Measurements from ENCODE around the gene CLSTN3.

DNA sequence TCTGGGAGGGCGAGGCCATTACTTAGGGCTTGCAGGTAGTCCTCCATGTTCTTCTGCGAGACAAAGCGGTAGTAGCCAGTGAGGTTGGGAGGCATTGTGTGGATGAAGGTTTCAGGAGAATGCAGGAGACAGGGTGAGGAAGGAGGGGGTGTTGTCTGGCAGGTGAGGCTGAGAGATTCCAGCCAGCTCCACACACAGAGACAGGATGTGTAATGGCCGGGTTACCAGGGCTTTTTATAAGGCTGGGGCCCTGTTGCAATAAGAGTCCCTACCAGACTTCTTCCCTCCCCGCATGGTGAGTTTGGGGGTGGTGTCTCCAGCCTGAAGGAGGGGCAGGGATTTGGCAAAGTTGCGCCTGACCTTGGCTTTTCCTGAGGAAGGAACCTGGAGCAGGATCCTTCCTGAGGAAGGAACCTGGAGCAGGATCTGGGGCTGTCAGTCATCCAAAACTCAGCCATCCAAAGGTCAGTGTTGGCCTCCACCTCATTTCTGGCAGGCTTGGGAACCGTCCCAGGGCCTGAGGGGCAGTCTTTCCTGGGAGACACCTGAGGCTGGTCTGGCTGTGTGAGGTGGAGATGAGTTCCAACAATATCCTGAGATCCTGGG, 1.4 kb upstream of the CLSTN3 start, which contains the start of gene RBP5:
- TF ChIP-seq, protein P1, sequence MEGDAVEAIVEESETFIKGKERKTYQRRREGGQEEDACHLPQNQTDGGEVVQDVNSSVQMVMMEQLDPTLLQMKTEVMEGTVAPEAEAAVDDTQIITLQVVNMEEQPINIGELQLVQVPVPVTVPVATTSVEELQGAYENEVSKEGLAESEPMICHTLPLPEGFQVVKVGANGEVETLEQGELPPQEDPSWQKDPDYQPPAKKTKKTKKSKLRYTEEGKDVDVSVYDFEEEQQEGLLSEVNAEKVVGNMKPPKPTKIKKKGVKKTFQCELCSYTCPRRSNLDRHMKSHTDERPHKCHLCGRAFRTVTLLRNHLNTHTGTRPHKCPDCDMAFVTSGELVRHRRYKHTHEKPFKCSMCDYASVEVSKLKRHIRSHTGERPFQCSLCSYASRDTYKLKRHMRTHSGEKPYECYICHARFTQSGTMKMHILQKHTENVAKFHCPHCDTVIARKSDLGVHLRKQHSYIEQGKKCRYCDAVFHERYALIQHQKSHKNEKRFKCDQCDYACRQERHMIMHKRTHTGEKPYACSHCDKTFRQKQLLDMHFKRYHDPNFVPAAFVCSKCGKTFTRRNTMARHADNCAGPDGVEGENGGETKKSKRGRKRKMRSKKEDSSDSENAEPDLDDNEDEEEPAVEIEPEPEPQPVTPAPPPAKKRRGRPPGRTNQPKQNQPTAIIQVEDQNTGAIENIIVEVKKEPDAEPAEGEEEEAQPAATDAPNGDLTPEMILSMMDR (IDR thresholded peaks at IDR 0.05): no peak
- TF ChIP-seq POLR2A (IDR thresholded peaks at IDR 0.05) (no peak), POLR2AphosphoS5 (IDR thresholded peaks at IDR 0.05; ENCODE audit: insufficient read depth in 1 of 2, low read depth in 1 of 2) (no peak)
